GM12873 (cell line): Measurements from ENCODE around the gene SCMH1.

Source experiments
- CTCF ChIP-seq: IDR thresholded peaks from 2 replicates; pipeline ENCODE4 v1.5.1; 2012; ENCODE audit warnings: low read depth, mild to moderate bottlenecking, moderate library complexity, low read length, control low read depth; ENCODE audit not compliant: insufficient read depth; ENCODE audit errors: missing control alignments

SCMH1 gene

GRCh38 chr1:41272601-41273000 lies 30.5 kb upstream of the SCMH1 start:
- TF ChIP-seq CTCF, result no peak

DNA sequence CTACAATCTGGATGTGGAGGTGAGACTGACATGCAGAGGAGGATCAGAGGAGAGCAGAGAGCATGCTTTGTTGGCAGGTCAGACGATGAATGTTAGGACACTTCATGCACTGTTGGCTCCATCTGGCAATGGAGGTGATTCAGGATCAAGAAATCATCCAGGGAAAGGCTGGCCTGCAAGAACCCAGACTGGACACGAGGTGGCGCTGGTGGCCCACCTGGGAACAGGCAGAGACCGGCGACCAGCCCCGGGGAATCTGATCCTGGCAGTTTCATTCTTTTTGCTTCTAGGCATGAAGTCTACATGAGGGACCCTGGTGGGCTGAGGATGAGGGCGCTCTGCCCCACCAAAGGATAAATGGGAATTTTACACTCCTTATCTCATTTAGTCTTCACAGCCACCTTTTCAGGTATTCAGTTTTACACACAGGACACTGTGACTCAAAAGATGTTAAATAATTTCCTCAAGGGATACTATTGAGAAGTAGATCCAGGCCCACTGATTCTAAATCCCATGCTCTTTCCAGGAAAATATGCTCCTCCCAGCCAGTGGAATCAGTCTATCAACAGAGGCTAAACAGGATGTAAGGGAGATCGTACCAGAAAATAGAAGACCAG lies 26.2 kb upstream of the SCMH1 start:
- peak; percentile 99 for TF ChIP-seq CTCF

- TF ChIP-seq CTCF, result no peak
Observed at GRCh38 chr1:41261926-41262618, 20.0 kb upstream of the SCMH1 start.

- TF ChIP-seq CTCF, result no peak
Observed at GRCh38 chr1:41260768-41261167, 18.7 kb upstream of the SCMH1 start.

DNA sequence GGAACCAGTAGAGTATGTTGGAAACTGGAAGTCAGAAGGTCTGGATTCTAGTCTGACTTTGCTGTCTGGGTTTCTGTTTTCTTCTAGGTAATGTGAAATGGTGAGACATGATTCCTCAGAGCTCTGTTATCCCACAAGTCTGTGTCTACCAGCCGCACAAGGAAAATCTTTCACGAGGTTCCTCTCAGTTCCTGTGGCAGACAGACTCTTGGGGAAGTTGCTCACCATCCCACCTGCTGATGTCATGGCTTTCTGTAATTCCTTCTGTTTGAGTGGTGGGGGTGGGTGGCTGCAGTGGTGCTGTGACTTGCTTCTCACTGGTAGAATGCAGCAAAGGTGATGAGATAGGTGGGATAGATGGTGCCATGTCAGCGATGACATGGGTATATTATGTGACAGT lies 17.1 kb upstream of the SCMH1 start:
- TF ChIP-seq CTCF, result no peak

DNA sequence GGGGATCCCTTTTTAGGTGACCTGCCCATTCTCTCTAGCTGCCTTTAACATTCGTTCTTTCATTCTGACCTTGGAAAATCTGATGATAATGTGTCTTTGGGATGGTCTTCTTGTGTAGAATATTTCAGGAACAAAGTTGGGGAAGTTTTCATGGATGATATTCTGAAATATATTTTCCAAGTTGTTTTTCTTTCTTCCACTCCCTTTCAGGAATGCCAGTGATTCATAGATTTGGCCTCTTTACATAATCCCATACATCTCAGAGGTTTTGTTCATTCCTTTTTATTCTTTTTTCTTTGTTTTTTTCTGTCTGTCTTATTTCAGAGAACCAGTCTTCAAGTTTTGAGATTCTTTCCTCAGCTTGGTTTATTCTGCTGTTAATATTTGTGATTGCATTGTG lies 13.9 kb upstream of the SCMH1 start:
- no peak for TF ChIP-seq CTCF

DNA sequence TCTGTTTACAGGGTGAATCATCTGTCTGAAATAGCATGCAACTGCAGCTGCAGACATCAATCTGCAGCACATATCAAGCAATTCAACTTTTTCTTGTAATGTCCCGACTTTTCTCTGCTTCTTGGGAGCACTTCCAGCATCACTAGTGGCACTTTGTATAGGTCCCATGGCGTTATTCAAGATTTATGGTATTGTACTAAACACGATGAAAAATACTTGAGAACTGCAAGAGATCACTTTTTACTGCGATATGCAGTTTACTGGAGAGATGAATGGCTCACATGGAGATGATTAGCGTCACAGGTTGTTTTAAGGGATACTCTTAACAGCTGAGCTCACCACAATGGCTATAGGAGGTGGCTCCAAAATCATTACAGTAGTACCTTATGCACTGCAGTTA lies 7.2 kb upstream of the SCMH1 start:
- no peak for TF ChIP-seq CTCF
